Uterus (tissue), 4 donors: ENCODE results near the gene HLCS. TPM values are rescaled to one million over a fixed set of nuclear protein-coding genes. Genes with fewer than 3 reads are reported as not detected.

Experiments used
- DNase-seq, 2 donors: peaks; one replicate each; pipeline ENCODE4 v3.0.0-alpha.2; 2019 to 2020
- H3K27ac ChIP-seq, 2 donors: fragments of 200-600 bp; sonication (generic); 1 replicate in 1 of 2; 2 replicates in 1 of 2; pipeline ENCODE4 v1.5.1; 2016 to 2018
- H3K27me3 ChIP-seq, 2 donors: fragments of 200-600 bp; sonication (generic); one replicate each; pipeline ENCODE4 v1.5.1; 2018 to 2019; ENCODE audit warnings: control low read depth in 1 of 2
- H3K36me3 ChIP-seq, 2 donors: fragments of 200-600 bp; sonication (generic); one replicate each; pipeline ENCODE4 v1.5.1; 2019; ENCODE audit warnings: control low read depth in 1 of 2
- H3K4me1 ChIP-seq, 2 donors: fragments of 200-600 bp; sonication (generic); one replicate each; pipeline ENCODE4 v1.5.1; 2018 to 2019; ENCODE audit warnings: control low read depth in 1 of 2
- H3K4me3 ChIP-seq, 2 donors: fragments of 200-600 bp; sonication (generic); 1 replicate in 1 of 2; 2 replicates in 1 of 2; pipeline ENCODE4 v1.5.1; 2018 to 2019; ENCODE audit warnings: mild to moderate bottlenecking in 1 of 2
- H3K9me3 ChIP-seq, 2 donors: fragments of 200-600 bp; sonication (generic); one replicate each; pipeline ENCODE4 v1.5.1; 2019; ENCODE audit warnings: control low read depth in 1 of 2
- CTCF ChIP-seq, 4 experiments: fragments of 200-600 bp in 2 of 4; fragments of 450-650 bp in 2 of 4; sonication (generic) in 2 of 4; IDR thresholded peaks; one replicate each; pipeline ENCODE4 v1.5.1; 2016 to 2019; ENCODE audit warnings: antibody characterized with exemption in 4 of 4, mild to moderate bottlenecking in 2 of 4, moderate library complexity in 1 of 4
- POLR2A ChIP-seq, 2 donors: fragments of 450-650 bp; IDR thresholded peaks; one replicate each; pipeline ENCODE4 v1.6.1; 2016; ENCODE audit warnings: antibody characterized with exemption in 2 of 2, mild to moderate bottlenecking in 1 of 2, moderate library complexity in 1 of 2
- intact Hi-C: fragments of 100-400 bp; cut with DNase I; formaldehyde crosslinking; loops from one replicate; pipeline ENCODE4 v1.15.1; 2023; ENCODE audit warnings: low total_unique reads
- total RNA-seq, 4 donors: library from RNA; depleted of rRNA in 3 of 4; stranded (reverse); fragments of >200 nt in 3 of 4; gene quantifications; one replicate each; pipeline versions ENCODE4 v1.1.0 to v1.2.4, GENCODE V29; 2014 to 2023
- donor health status: DM: yes; HTN: yes; CAD: no.

The HLCS gene
- total RNA-seq, 4 donors from 2014 or later = 3.8 to 31.4 (median 15.4) TPM

DNA sequence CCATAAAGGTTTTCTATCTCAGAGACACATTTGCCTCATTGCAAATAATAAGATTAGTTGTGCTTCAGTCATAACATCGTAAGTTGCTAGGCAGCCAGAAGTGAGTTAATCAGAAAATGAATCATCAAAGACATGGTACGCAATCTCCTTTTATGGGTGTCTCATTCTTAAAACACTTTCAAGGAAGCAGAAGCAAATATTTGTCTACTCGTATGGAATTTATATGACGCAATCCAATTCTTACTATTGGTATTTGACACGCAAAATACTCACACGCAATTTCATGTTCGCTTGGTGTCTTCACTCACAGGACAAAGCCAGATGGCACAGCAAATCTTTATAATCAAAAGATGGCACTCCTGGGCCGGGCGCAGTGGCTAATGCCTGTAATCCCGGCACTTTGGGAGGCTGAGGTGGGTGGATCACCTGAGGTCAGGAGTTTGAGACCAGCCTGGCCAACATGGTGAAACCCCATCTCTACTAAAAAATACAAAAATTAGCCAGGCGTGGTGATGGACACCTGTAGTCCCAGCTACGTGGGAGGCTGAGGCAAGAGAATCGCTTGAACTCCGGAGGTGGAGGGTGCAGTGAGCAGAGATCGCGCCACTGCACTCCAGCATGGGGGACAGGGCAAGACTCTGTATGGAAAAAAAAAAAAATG is 56.4 kb downstream of the HLCS start:
- Histone ChIP-seq H3K27me3 (no peaks in the 10 kb centered on the region), H3K27ac (no peak overlapping the region), H3K36me3 (no peaks in the 10 kb centered on the region), H3K4me3 (no peak overlapping the region), H3K9me3 (no peaks in the 10 kb centered on the region), H3K4me1 (no peaks in the 10 kb centered on the region)
- intact Hi-C loops = no loop called here
- no peak for TF ChIP-seq CTCF (IDR thresholded peaks at IDR 0.05)
- no peak for TF ChIP-seq POLR2A (IDR thresholded peaks at IDR 0.05)
- DNase-seq = no peak

DNA sequence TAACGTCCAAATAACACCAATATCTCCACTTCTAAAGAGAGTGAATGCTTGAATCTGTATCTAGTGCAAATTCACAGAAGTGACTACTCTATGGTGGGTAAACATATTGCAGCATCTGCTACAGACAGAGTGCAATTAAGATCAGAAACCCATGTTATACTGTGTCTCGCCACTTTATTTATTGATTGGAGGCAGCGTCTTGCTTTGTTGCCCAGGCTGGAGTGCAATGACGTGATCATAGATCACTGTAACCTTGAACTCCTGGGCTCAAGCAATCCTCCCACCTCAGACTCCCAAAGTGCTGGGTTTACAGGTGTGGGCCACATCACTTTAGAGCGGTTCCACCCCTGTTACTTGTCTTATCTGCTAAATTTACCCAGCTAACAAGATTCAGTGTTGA is 57.0 kb downstream of the HLCS start:
- Histone ChIP-seq H3K4me3 (no peak overlapping the region), H3K27ac (no peak overlapping the region), H3K4me1 (no peaks in the 10 kb centered on the region), H3K27me3 (no peaks in the 10 kb centered on the region), H3K36me3 (no peaks in the 10 kb centered on the region), H3K9me3 (no peaks in the 10 kb centered on the region)
- intact Hi-C loops = no loop called here
- DNase-seq = no peak
- TF ChIP-seq CTCF (IDR thresholded peaks at IDR 0.05) (no peak), POLR2A (IDR thresholded peaks at IDR 0.05) (no peak)

DNA sequence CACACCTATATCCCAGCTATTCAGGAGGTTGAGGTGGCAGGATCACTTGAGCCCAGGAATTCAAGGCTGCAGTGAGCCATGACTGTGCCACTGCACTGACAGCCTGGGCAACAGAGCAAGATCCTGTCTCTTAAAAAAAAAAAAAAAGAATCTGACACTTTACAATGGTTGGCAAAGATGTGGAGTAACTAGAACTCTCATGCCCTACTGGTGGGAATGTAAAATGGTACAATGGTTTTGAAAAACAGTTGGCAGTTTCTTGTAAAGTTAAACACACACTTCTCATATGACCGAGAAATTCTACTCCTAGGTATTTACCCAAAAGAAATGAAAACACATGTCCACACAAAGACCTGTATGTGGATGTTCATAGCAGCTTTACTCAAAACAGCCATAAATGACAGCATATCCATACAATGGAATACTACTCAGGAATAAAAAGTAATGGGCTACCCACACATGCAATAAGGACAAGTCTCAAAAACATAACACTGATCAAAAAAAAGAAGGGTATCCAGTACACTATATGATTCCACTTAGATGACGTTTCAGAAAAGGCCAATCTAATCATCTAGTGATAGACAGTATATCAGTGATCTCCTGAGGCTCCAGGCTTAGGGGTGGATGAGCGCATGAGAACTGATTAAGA is 58.1 kb downstream of the HLCS start:
- no peak for TF ChIP-seq CTCF (IDR thresholded peaks at IDR 0.05)
- TF ChIP-seq POLR2A (IDR thresholded peaks at IDR 0.05) = no peak
- H3K4me3 ChIP-seq = no peak overlapping the region
- H3K36me3 ChIP-seq = no peaks in the 10 kb centered on the region
- no peaks in the 10 kb centered on the region for H3K27me3 ChIP-seq
- intact Hi-C loops = no loop called here
- no peaks in the 10 kb centered on the region for H3K4me1 ChIP-seq
- no peak for DNase-seq
- no peaks in the 10 kb centered on the region for H3K9me3 ChIP-seq
- H3K27ac ChIP-seq = no peak overlapping the region

DNA sequence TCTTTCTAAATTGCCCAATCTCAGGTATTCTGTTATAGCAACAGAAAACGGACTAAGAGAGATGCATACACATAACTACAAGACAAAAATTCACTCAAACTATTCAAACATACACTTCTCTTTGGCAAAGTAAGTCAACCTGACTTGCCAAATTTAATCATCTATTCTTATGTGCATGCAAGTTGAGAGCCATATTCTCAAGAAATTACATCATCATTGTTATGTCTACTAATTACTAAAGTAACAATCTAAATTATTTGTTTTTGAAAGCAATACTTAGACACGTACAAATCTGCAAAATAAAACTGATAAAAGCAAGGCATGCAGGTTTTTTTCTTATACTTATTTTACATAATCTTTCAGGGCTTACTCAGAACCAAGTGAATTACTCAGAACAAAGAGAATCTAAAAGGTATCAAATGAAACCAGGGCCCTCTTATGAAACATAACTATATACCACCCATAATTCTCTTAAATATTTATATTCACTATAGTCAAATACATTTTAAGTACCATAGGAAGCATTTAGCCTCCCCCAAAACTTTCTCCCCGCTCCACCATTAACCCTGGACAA is 62.3 kb downstream of the HLCS start:
- intact Hi-C loops = no loop called here
- H3K4me3 ChIP-seq = no peak overlapping the region
- H3K27me3 ChIP-seq = no peaks in the 10 kb centered on the region
- TF ChIP-seq CTCF (IDR thresholded peaks at IDR 0.05) = no peak
- TF ChIP-seq POLR2A (IDR thresholded peaks at IDR 0.05) = no peak
- no peak overlapping the region for H3K27ac ChIP-seq
- H3K4me1 ChIP-seq = no peaks in the 10 kb centered on the region
- no peaks in the 10 kb centered on the region for H3K9me3 ChIP-seq
- no peaks in the 10 kb centered on the region for H3K36me3 ChIP-seq
- DNase-seq = no peak

DNA sequence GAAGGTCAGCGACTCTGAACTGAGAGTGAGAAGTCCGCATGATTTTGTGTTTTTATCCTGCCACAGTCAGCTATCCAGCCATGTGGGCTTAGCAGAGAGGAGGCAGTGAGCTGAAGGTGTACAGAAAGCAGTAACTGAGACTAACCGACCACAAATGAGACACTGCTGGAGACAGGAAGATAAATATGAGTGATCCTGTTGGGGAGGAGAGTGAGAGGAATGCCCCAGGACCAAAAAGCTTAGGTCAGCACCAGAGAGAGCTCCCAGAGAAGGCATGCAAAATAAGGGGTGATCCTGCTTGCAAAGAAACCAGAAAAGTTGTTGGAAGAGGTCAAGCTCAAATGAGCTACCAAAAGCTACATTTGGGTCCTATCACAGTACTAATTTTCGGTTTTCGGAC is 63.7 kb downstream of the HLCS start:
- intact Hi-C loops = no loop called here

More for the DNA sequence above, 63.7 kb downstream of the HLCS start:
- Histone ChIP-seq H3K9me3 (no peaks in the 10 kb centered on the region), H3K27me3 (no peaks in the 10 kb centered on the region), H3K36me3 (no peaks in the 10 kb centered on the region), H3K27ac (no peak overlapping the region), H3K4me1 (no peaks in the 10 kb centered on the region), H3K4me3 (no peak overlapping the region)
- TF ChIP-seq POLR2A (IDR thresholded peaks at IDR 0.05) = no peak
- TF ChIP-seq CTCF (IDR thresholded peaks at IDR 0.05) = no peak
- no peak for DNase-seq
